Measurements from ENCODE around the gene SLAMF1.
"Not testable (repeated sequence)": the region's sequence is repeated elsewhere in the genome, so short reads cannot be mapped to it uniquely, and the experiment has no call there.

Gene SLAMF1

GRCh38 chr1:160605792-160606479 is 40.9 kb downstream of the SLAMF1 start:
- no peak for DNase-seq (ENCODE audit: low spot score)

- no peak for DNase-seq (ENCODE audit: low spot score)
These were observed 41.6 kb downstream of the SLAMF1 start for GRCh38 chr1:160605205-160605604.

GRCh38 chr1:160597705-160598104 is 49.1 kb downstream of the SLAMF1 start:
- DNase-seq (ENCODE audit: low spot score), result no peak

- DNase-seq (ENCODE audit: low spot score), result no peak
These were observed 49.8 kb downstream of the SLAMF1 start for GRCh38 chr1:160597051-160597450.

GRCh38 chr1:160590488-160590887 is 56.4 kb downstream of the SLAMF1 start:
- DNase-seq (ENCODE audit: low spot score), result no peak

GRCh38 chr1:160588468-160588867 is 58.4 kb downstream of the SLAMF1 start:
- no peak for DNase-seq (ENCODE audit: low spot score)

GRCh38 chr1:160584784-160585183 is 62.1 kb downstream of the SLAMF1 start:
- DNase-seq (ENCODE audit: low spot score), result no peak

GRCh38 chr1:160582976-160583375 is 63.9 kb downstream of the SLAMF1 start:
- DNase-seq (ENCODE audit: low spot score), result not testable (repeated sequence)

GRCh38 chr1:160581961-160582360 is 64.9 kb downstream of the SLAMF1 start:
- no peak for DNase-seq (ENCODE audit: low spot score)

GRCh38 chr1:160580221-160580812 is 66.5 kb downstream of the SLAMF1 start:
- DNase-seq (ENCODE audit: low spot score), result no peak

GRCh38 chr1:160579216-160579701 is 67.6 kb downstream of the SLAMF1 start, which contains the start of gene CD84:
TSS of gene CD84 (minus strand) at chr1:160579496. CDS start at chr1:160579437, 59 bp downstream.
- no peak for DNase-seq (ENCODE audit: low spot score)

GRCh38 chr1:160578525-160579191 is 68.2 kb downstream of the SLAMF1 start:
- no peak for DNase-seq (ENCODE audit: low spot score)

GRCh38 chr1:160578175-160578524 is 68.7 kb downstream of the SLAMF1 start:
- DNase-seq (ENCODE audit: low spot score), result no peak

- DNase-seq (ENCODE audit: low spot score), result no peak
These were observed 69.2 kb downstream of the SLAMF1 start for GRCh38 chr1:160577671-160578070.

GRCh38 chr1:160576884-160577283 is 70.0 kb downstream of the SLAMF1 start:
- DNase-seq (ENCODE audit: low spot score), result no peak

- DNase-seq (ENCODE audit: low spot score), result no peak
These were observed 70.5 kb downstream of the SLAMF1 start for GRCh38 chr1:160576390-160576789.

- no peak for DNase-seq (ENCODE audit: low spot score)
These were observed 71.7 kb downstream of the SLAMF1 start for GRCh38 chr1:160575112-160575664.

GRCh38 chr1:160570840-160571239 is 76.0 kb downstream of the SLAMF1 start:
- no peak for DNase-seq (ENCODE audit: low spot score)

GRCh38 chr1:160569806-160570205 is 77.0 kb downstream of the SLAMF1 start:
- DNase-seq (ENCODE audit: low spot score), result no peak

- DNase-seq (ENCODE audit: low spot score), result no peak
These were observed 78.8 kb downstream of the SLAMF1 start for GRCh38 chr1:160567858-160568682.

GRCh38 chr1:160567341-160567740 is 79.5 kb downstream of the SLAMF1 start:
- DNase-seq (ENCODE audit: low spot score), result no peak

- DNase-seq (ENCODE audit: low spot score), result no peak
These were observed 81.3 kb downstream of the SLAMF1 start for GRCh38 chr1:160565564-160565963.

Measured in hepatic stellate cell (primary cell).